NCI-H446 (cell line): ENCODE results near the gene ABCC9.

ENCODE experiments used
- DNase-seq, 2 experiments: peaks; one replicate each; lab custom pipeline; 2025; lab: John Stamatoyannopoulos, UW

ABCC9 gene

DNA sequence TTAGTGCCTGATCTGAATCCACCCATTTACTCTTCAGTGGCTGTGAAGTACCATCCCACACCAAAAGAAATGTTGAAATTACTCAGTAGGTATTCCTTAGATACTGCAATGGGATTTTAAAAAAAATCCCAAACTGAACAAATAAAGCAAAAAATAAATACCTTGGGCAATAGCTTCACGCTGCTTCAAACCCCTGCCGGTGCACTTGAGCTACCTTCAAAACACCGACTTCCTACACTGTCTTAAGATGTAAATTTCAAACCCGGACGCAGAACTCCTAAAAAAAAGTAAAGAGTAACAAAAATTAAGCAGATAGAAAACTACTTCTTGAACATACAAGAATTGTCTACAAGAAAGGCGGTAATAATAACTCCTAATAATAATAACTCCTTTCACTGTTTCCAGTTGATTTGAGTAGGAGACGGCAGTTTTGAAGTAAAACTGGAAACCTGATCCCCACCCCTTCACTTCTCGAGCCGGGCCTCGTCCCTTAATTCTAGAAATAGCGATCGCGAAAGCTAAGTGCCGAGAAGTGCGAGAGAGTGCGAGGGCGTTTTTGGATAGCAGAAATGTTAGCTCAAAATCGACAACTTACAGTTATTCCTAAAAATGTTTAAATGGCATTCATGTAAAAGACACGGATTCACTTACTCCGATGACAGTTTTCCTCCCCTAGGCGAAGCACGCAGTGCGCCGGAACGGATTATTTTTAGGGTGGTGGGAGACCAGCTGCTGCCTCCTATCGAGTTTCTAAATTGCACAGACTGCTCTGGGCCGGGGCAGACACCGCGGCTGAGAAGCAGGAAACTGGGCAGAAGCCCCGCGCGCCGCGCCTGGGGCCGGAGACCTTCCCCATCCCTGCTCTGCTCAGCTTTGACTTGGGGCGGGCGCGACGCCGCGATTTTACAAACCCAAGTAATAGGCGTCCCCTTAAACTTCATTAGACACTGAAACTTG, at the start of gene ABCC9:
Gene ABCC9, minus strand, starts transcription at position 878 of the 957 bp plus-strand sequence. CDS start 4,752 bp downstream, outside the sequence.
- no peak for DNase-seq

- peak; percentile 39 to 59 for DNase-seq
Observed at GRCh38 chr12:21989819-21990412, 48.7 kb upstream of the ABCC9 start.

DNA sequence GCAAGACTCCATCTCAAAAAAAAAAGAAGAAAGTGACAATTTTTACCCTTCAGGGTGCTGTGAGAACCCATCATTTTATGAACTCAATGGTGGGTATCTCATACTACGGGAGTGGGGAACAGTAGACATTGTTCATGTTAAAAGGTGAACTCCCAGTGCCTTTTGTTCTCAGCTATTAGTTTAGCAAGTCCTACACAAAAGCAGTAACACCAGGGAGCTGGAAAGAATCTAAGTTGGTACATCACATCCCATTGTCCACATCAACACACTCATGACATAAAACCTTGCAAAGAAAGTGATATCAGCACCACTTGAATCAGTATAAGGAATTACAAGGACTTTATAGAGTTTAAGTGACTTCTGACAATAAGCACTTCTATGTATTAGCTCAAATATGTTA, 47.4 kb upstream of the ABCC9 start:
- DNase-seq = no peak

GRCh38 chr12:21987755-21988154, 46.5 kb upstream of the ABCC9 start:
- no peak for DNase-seq

- DNase-seq = no peak
Observed at GRCh38 chr12:21985155-21985554, 43.9 kb upstream of the ABCC9 start.

GRCh38 chr12:21984375-21984774, 43.1 kb upstream of the ABCC9 start:
- no peak for DNase-seq

DNA sequence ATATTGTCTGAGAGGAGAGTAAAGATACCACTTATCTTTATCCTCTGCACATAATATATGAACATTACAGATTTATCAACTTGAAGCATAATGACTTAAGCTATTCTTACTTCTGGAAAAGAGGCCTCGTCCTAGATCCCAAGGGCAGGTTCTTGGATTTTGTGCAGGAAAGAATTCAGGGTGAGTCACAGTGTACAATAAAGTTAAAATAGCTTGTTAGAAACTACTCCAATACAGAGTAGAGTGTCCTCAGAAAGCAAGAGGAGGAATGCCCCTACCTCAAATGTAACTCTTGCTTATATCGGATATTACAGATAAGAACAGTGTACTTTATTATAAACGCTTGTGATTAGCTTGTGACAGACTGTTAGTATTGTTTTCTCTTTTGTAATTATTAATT, 41.9 kb upstream of the ABCC9 start:
- DNase-seq = no peak

GRCh38 chr12:21980544-21980943, 39.3 kb upstream of the ABCC9 start:
- no peak for DNase-seq

- DNase-seq = no peak
Observed at GRCh38 chr12:21975293-21975692, 34.1 kb upstream of the ABCC9 start.

- no peak for DNase-seq
Observed at GRCh38 chr12:21973221-21973620, 32.0 kb upstream of the ABCC9 start.

DNA sequence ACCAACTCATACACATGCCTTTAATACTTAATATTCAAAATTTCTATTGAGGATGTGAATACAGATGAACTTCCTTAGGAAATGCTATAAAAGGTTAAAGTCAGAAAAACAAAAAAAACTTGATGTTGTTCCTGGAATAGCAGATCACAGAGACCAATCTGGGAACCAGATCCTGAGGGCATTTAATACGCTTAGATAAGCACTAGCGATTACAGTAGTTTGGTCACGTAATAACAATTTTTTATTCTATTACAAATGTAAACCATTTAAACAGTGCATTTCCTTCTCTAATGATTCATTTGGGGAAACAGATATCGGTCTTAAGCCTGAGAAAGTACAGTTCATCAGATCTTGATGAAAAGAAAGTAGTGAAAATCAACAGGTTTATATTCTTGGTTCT, 30.8 kb upstream of the ABCC9 start:
- no peak for DNase-seq

DNA sequence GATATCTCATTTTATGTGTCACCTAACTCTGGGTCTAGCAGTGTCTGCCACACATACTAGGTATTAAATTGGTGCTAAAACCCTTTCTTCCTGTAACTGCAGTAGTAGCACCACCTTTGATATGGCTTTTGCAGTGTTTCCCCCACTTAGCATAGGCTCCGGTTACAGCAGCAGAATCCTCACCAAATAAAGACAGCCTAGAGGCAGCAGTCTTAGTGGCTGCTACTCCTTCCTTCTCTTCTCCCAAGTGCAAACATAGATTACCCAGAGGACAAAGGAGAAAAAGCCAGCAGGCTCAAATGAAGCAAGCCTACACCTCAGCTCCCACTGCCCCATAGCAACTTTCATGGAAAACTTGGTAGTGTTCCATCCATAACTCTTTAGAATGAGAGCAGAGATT, 30.1 kb upstream of the ABCC9 start:
- no peak for DNase-seq

- DNase-seq = no peak
Observed at GRCh38 chr12:21962821-21963220, 21.6 kb upstream of the ABCC9 start.

GRCh38 chr12:21962236-21962635, 21.0 kb upstream of the ABCC9 start:
- DNase-seq = no peak

DNA sequence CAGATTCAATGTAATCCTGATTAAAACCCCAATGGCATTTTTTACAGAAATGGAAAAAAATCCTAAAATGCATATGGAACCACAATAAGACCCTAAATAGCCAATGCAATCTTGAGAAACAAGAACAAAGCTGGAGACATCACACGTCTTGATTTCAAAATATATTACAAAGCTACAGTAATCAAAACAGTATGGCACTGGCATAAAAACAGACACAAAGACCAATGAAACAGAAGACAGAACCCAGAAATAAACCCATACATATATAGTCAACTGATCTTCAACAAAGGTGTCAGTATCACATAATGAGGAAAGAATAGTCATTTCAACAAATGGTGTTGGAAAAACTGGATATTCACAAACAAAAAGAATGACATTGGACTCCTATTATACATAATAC, 9.4 kb upstream of the ABCC9 start:
- DNase-seq = no peak

GRCh38 chr12:21949036-21949435, 7.8 kb upstream of the ABCC9 start:
- peak; percentile 85 to 86 for DNase-seq

DNA sequence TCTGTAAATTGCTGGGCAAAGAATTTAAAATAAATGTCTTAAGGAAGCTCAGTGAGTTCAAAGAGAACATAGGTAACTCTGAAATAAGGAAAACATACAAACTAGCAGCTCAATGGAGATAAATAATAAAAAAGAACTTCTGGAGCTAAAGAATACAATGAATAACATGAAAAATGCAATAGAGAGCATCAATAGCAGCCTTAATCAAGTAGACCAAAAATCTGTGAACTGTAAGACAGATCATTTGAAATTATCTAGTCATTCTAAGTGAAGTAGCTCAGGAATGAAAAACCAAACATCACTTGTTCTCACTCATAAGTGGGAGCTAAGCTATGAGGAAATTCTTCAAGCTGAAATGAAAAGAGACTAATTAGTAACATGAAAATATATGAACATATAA, 5.8 kb upstream of the ABCC9 start:
- no peak for DNase-seq

DNA sequence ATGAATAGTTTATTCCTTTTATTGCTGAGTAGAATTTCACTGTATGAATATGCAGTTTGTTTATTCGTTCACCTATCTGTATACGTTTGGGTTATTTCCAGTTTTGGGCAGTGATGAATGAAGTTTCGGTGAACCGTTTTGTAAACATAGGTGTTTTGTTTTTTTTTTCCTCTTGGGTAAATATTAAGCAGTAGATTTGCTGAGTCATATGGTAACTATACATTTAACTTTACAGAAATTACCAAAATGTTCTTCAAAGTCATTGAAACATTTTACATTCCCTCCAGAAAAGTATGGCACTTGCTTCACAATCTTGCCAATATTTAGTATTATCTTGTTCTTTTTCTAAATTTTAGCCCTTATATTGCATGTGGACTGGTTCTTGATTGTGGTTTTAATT, 3.8 kb upstream of the ABCC9 start:
- no peak for DNase-seq

- no peak for DNase-seq
Observed at GRCh38 chr12:21942377-21942703, 1.1 kb upstream of the ABCC9 start.

GRCh38 chr12:21941506-21942376, 515 bp upstream of the ABCC9 start:
- DNase-seq = no peak

- no peak for DNase-seq
Observed at GRCh38 chr12:21939435-21939834, 1.8 kb downstream of the ABCC9 start.

DNA sequence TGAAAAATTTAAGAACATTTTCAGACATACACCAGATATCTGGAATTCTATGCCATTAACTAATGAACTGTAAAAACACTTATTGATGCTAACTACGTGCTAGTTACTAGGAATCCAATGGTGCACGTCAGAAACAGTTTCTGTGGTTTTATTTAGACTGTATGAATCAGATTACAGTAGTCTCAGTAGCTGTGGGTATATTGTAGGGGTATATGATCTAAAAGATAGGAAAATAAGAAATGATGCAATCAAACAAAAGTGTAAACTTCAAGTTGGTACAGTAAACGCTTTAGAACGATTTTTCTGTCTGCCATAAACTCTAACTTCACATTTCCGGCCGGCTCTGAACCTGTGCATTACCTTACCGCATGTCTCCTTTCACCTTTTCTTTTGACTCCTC, 2.3 kb downstream of the ABCC9 start:
- no peak for DNase-seq

- no peak for DNase-seq
Observed at GRCh38 chr12:21934173-21934572, 7.1 kb downstream of the ABCC9 start.
